UCSD-AML1 (cell line): ENCODE data around the gene TBC1D17.
"Not testable (repeated sequence)": the region's sequence is repeated elsewhere in the genome, so short reads cannot be mapped to it uniquely, and the experiment has no call there.

Source experiments
- DNase-seq: peaks from one replicate; lab custom pipeline; 2025; ENCODE audit not compliant: unreplicated experiment; lab: John Stamatoyannopoulos, UW

TBC1D17 gene

DNA sequence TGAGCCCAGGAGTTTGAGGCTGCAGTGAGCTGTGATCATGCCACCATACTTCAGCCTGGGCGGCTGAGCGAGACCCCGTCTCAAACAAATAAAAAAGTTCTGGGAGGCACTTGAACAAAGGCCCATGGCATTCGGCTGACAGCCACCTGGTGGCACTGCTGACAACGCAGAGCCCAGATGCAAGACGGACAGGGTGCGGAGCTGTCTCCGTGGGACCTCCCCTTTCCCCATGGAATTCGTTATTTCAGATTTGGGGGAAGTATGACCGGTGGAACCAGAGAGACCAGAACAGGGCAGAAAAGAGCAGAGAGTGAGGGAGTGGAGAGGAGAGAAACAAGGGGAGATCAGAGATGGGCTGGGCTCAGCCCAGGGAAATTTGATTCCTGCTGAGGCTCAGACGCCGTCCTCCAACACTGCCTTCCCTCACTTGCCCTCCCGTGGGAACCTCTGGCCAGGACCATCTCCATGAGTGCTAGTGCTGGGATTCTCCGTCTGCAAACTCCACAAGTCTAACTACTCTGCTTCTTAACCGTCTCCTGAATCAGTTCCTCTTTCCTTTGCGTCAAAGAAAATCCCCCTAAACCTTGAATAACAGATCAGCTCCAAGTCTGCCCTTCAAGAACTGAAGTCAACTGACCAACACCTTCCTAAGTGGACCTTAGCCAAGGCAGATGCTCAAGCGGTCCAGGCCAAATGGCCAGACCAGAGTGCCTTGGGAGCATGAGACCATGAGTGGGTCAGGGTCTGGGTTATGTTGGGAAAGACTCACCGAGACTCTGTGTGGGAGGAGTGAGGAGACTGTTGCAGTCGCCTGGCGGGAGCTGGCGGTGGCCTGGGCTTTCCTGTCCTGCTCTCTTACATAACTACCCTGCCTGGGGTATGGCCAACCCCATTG lies 39.6 kb downstream of the TBC1D17 start:
- no peak for DNase-seq

DNA sequence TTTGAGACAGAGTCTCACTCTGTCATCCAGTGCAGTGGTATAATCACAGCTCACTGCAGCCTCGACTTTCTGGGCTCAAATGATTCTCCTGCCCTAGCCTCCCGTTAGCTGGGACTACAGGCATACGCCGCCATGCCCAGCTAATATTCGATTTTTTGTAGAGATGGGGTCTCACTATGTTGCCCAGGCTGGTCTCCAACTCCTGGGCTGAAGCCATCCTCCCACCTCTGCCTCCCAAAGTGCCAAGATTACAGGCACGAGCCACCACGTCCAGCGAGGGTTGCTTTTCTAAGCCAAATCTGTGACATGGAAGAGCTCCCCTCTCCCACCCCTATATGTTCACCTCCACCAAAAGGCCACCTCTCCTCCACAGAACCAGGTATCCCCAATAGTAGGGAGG lies 40.6 kb downstream of the TBC1D17 start:
- DNase-seq = no peak

DNA sequence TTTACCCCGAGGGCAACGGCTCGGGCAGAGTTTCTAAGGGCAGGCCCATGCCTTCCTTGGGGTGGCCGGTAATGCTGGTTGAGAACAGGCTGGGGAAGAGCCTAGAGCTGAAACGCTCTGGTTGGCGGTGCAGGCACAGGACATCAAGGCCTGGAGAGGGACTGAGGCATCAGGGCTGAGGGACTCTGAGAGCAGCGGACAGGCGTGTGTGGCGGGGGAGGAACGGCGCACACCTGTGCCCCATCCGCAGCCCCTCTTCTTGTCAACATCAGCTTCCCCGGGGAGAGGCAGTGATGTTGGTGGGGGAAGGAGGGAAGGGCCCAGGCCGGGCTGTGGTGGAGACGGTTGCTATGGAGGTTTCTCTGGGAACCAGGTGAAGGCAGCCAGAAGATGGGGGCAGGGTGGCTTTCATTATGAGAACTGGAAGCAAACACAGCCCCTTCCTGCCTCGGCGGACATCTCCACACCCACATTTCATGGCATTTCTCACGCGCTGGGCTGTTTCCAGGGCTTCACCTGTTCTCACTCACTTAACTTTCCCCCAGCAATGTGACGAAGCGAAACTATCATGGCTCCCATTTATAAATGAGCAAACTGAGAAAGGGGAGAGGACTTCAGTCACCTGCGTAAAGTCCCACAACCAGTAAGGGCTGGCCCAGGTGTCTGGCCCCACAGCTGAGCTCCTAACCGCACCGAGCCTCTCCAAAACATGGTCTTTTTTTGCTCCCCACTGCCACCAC lies 43.3 kb downstream of the TBC1D17 start:
- DNase-seq = no peak

DNA sequence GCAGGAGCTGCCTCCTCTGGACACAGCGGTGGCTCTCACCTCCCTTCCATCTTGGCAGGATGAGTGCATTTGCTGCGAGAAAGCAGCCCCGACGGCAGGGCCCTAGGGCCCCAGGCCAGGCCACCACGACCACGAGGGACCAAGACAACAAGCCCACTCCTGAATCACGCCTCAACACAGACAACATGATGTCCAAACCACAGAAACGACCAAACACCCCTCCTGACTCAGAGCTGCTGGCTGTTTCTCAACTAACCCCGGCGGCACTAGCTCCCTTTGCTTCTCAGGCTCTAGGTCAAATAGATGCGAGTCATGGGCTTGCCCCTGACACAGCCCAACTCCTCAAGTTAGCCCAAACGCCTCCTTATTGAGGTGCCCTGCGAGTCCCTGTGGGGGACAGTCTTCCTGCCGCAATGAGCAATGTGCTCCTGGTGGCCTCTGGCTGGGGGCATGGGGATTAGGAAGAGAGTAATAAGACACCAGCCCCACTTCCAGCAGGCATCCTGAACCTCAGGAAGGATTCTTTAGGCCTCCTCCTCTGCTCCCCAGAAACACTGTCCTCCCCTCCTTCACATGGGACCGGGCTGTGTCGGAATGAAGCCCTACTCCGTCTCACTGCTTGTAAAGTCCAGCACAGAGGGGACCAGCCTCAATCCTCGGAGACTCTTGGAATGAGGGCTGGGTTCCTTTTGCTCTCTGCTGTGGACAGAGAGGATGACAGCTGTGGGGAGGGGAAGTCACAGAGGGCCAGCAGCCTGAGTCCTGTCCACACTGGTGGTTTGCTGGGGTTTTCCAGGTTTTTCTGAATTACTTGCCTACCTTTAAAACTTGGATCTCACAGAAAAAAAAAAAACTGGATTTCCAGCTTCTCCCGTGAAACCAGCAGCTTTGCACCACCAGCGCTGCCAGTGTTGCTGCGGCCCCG lies 44.6 kb downstream of the TBC1D17 start:
- DNase-seq = no peak

DNA sequence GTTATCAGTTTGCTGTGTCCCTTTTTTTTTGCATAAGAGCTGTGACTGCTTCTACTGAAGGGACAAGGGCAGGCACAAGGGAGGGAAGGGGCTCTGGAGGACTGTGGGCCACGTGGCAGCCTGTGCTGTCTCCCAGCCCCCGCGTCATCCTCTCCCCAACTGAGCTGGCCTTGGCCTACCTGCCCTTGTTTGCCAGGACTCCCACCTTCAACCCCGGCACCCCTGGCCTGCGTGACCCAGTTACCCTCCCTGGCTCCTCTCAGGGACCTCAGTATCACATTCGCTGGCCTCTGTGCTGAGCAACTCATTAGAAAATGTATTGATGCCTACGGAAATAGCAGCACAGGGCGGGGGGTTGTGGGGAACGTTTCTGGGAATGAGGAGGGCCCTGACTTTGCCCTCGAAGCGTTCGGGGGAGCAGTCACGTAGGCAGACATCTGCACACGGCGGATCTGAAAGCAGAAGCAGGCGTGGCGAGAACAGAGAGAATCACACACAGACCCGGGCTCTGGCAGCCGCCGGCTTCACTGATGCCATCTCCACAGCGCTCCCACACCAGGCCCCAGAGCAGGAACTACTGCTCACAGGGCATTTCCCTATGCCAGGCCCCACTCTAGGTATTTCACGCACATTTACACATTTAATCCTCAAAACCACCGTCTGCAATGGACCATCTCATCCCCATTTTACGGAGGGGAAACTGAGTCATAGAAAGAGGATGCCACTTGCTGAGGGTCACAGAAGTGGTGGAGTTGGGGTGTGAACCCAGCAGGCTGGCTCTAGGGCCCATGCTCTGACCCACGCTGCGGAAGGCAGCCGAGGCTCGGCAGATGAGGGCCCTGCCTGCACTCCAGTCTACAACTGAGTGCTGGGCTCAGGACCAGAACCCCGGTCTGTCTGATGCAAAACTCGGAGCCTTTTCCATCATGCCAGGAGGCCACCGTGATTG lies 45.8 kb downstream of the TBC1D17 start:
- no peak for DNase-seq

DNA sequence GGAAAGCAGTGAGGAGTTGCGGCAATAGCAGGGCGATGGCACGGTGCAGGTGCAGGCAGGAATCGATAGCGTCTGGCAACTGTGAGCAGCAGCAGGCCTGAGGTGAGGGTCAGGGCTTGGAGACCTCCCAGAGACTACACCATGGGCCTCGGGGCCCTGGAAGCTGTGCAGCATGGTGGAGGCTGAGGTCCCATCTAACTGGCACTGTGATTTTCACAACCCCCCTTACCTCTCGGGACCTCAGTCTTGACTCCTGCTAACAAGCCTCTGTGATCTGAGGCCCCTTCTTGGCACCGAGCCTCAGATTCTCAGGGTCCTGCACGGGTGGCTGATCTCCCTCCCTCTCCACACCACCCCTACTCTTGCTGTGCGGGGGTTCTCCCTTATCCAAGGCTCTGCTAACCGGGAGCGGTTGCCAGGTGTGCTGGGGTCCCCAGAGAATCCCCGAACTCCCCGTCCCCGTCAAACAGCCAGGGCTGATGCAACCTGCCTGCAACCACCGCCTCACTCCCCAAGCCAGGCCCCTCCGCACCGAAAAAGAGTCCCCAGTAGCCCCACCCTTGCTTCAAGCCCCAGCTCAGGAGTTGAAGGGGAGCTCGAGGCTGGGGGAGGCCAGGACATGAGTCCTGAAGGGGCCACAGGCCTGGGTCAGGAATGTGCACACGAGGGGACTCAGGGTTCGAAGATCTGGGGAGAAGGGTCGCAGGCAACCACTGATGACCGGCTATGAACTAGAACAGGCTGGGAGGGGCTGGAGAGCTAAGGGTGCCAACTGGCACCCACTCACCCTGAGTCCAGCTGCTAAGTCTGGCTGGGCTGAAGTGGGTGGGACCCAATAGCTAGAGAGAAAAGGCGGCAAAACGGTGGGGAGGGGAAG lies 46.7 kb downstream of the TBC1D17 start:
- DNase-seq = no peak

DNA sequence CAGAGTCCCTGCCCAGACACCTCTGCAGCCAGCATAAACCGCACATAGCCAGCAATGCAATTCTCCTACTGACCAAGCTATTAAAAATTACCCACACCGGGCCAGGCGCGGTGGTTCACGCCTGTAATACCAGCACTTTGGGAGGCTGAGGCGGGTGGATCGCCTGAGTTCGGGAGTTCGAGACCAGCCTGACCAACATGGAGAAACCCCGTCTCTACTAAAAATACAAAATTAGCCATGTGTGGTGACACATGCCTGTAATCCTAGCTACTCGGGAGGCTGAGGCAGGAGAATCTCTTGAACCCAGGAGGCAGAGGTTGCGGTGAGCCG lies 47.3 kb downstream of the TBC1D17 start:
- not testable (repeated sequence) for DNase-seq

DNA sequence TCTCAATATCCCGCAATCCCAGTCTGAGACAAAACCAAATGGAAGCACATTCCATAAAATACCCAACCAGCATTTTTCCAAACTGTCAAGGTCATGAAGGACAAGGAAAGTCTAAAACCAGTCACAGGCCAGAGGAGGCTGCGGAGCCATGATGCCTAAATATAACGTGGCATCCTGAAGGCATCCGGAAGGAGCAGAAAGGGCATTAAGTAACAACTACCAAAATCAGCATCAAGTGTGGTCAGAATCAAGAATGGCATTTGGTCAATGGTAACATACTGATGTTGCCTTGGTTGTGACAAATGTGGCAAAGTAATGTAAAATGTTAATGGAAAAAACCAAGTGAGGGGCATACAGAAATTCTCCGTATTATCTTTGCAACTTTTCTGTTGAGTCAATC lies 48.0 kb downstream of the TBC1D17 start:
- no peak for DNase-seq

DNA sequence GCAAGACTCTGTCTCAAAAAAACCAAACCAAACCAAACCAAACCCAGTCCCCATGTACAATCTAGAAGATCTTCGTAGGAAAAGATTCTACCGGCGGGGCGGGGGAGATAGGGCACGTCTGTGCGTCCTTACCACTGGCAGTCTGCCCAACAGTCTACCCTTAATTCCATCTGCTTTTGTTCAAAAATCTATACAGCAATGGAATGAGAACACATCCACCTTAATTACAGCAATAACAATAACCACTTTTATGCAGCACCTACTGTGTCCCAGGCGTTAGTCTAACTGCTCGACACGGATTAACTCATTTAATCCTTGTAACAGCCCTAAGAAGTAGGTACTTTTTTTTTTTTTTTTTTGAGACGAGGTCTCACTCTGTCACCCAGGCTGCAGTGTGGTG lies 49.0 kb downstream of the TBC1D17 start:
- DNase-seq = no peak

DNA sequence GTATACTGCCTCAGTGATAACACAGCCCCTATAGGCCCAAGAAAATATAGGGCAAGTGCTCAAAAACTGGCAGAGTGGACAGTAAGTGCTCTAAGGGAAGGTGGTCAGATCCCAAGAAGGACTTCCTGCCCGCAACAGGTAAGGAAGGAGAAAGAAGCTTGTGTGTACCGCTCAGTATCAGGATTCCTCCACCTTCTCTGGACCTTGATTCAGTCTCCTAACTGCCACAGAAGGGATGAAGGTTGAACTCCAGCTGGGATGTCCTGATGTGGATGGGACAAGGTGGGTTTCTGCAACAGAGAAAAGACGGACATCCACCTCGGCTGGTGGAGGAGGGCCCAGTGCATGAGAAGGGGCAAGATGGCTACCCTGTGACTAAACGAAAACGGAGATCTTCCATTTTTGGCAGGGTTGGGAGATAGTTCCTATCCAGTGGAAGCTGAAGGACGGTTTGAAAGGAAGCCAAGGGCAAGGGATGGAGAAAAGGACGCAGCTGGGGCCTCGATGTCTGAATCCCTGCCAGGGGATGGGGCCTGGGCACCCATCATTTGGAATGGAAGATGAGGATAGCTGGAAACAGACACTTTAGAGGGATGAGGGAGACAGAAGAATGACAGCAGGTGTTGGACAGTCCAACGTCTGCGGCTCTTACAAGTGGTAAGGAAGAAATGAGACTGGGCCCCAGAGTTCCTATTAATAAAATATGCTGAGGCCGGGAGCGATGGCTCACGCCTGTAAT lies 50.2 kb downstream of the TBC1D17 start:
- no peak for DNase-seq

DNA sequence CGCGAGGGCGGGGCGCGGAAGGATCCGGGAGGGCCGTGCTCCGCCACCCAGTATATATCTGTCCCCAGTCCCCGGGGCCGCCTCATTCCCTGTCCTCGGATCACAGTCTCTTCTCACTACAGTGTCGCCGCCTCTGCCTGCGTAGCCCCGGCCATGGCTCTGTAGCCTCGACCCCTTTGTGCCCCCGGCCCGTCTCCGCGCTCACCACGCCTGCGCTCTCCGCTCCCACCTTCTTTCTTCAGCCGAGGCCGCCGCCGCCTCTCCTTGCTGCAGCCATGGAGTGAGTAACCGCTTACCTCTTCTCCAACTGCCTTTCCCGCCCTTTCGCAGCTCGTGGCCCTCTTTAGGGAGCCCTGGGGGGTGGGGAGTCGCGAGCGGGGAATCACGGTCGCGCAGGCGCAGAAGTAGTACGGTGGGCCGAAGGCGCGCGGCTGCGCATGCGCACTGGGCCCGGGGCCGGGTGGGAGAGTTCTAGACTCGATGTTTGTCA lies 51.7 kb downstream of the TBC1D17 start, which contains the start of the genes ATF5 and NUP62:
TSS of gene ATF5 (plus strand) at position 85 of the 490 bp plus-strand sequence. CDS start 1,646 bp downstream, outside the sequence.
TSS of gene NUP62 (minus strand) at position 384 of the 490 bp plus-strand sequence. CDS start 19,697 bp downstream, outside the sequence.
- DNase-seq = peak; percentile 93

DNA sequence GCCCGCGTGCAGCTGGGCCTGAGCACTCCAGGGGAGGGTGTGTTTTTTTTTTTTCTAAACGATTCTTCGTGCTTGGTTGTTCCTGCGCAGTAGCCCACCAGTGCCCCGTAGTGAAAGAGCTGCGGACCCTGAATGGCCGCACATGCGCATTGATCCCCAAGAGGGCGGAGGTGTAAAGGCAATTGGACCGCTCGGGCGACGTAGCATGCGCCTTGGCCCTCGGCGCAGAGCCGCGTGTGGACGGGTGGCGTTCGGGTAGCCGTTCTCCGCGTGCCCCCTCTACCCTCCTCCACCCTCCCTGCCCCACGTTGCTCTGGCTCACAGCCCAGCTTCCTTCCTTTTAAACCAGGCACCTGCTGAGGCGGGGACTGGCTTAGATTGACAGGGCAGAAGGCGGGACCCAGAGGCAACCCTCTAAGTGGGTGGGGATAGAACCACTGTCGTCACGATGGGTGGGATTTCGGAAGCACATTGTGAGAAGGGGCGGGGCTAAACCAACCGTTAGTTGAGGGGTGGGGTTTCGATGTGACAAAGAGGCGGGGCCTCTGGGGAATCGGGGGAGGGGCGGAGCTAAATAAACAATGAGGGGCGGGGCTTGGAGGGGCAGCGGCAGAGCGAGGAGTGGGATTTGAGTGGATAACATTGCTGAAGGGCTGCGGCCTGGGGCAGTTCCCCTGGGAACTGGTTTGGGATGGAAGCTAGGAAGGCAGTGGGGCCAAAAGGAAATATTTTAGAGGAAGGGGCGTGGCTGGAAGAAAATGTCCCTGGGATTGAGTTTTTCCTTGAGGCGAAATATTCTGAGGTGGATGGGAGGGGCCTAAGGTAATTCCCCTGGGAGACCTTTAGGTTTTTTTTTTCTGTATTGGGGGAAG lies 52.3 kb downstream of the TBC1D17 start:
- peak; percentile 93 for DNase-seq

DNA sequence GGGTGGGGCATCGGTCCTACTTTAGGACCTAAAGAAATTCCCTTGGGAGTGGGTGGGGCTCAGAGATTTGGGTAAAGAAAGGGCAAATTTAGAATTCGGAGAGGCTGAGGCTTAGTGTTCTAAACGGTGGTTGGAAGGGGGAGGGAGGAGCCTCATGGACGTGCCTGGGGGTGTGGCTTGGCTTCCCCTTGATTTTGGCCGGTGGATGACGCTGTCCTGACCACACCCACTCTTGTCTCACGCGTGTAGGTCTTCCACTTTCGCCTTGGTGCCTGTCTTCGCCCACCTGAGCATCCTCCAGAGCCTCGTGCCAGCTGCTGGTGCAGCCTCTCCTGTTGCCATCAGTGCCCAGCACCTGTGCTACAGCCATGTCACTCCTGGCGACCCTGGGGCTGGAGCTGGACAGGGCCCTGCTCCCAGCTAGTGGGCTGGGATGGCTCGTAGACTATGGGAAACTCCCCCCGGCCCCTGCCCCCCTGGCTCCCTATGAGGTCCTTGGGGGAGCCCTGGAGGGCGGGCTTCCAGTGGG lies 53.0 kb downstream of the TBC1D17 start:
- DNase-seq = no peak

DNA sequence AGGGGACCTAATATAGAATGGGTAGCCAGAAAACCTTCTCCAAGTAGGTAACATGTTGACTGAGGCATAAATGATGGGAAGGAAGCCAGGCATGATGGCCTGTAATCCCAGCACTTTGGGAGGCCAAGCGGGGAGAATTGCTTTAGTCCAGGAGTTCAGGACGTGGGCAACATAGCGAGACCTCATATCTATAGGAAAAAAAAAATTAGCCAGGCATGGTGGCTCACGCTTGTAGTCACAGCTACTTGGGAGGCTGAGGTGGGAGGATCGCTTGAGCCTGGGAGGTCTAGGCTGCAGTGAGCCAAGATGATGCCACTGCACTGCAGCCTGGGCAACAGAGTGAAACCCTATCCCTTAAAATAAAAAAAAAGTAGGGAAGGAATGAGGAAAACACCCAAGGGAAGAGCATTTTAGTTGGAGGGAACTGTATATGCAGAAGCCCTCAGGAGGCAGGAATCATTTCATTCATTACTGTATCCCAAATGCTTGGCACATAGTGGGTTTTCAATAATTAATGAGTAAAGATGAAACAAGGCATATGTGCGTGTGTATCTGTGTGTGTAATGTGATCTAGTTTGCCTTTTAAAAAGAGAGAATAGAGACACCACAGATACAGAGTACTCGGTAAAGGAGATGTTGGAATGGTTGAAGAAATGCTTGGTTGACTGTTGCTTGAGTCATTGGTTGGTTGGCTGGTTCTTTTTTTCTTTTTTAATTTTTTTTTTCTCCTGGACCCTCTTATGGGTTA lies 54.0 kb downstream of the TBC1D17 start:
- no peak for DNase-seq

DNA sequence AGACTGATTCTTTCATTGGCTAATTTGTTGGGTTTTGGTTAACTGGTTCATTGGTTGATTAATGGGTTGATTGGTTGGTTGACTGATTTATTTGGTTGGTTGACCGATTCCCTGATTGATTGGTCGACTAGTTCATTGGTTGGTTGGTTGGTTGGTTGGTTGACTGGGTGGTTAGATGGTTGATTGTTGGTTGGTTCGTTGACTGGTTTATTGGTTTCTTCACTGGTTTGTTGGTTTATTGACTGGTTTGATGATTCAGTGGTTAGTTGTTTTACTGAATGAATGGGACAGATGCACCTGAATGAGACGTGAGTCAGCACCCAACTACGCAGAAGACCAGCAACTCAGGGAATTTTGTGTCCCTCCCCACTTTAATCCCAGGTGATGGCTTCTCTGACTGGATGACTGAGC lies 54.5 kb downstream of the TBC1D17 start:
- DNase-seq = no peak

DNA sequence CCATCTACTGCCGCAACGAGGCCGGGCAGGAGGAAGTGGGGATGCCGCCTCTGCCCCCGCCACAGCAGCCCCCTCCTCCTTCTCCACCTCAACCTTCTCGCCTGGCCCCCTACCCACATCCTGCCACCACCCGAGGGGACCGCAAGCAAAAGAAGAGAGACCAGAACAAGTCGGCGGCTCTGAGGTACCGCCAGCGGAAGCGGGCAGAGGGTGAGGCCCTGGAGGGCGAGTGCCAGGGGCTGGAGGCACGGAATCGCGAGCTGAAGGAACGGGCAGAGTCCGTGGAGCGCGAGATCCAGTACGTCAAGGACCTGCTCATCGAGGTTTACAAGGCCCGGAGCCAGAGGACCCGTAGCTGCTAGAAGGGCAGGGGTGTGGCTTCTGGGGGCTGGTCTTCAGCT lies 55.2 kb downstream of the TBC1D17 start:
- no peak for DNase-seq
